Measurements from ENCODE around the gene RNASET2.

Gene RNASET2

GRCh38 chr6:166956444-166957086, at the start of gene RNASET2:
RNASET2 (minus strand) TSS chr6:166956550; CDS start chr6:166956182, 368 bp downstream.
- no peak for TF ChIP-seq CTCF (IDR thresholded peaks at IDR 0.05; ENCODE audit: poor library complexity, severe bottlenecking)
- no peaks in the 10 kb centered on the region for H3K4me1 ChIP-seq (ENCODE audit: insufficient read depth, poor library complexity, severe bottlenecking)
- peak within 1 kb of the TSS; percentile 61 for H3K4me3 ChIP-seq (ENCODE audit: severe bottlenecking)
- no peaks in the 10 kb centered on the region for H3K9me3 ChIP-seq (ENCODE audit: severe bottlenecking)
- DNase-seq (ENCODE audit: low spot score): peak; percentile 93
- no peaks in the 10 kb centered on the region for H3K36me3 ChIP-seq (ENCODE audit: low read depth)
- no peak within 1 kb of the TSS for H3K27ac ChIP-seq (ENCODE audit: poor library complexity, severe bottlenecking)
- no peaks in the 10 kb centered on the region for H3K27me3 ChIP-seq (ENCODE audit: insufficient read depth, poor library complexity, severe bottlenecking)
- peak; percentile 91 for ATAC-seq (ENCODE audit: low read depth)

- ATAC-seq (ENCODE audit: low read depth) (no peak), DNase-seq (ENCODE audit: low spot score) (no peak)
- Histone ChIP-seq H3K9me3 (ENCODE audit: severe bottlenecking) (no peaks in the 10 kb centered on the region), H3K27ac (ENCODE audit: poor library complexity, severe bottlenecking) (no peak overlapping the region), H3K27me3 (ENCODE audit: insufficient read depth, poor library complexity, severe bottlenecking) (no peaks in the 10 kb centered on the region), H3K4me1 (ENCODE audit: insufficient read depth, poor library complexity, severe bottlenecking) (peaks cover 6% of the 10 kb centered on the region), H3K4me3 (ENCODE audit: severe bottlenecking) (no peak overlapping the region), H3K36me3 (ENCODE audit: low read depth) (peaks cover 80% of the 10 kb centered on the region)
- TF ChIP-seq CTCF (IDR thresholded peaks at IDR 0.05; ENCODE audit: poor library complexity, severe bottlenecking): no peak
These were observed 49.2 kb upstream of the RNASET2 start for GRCh38 chr6:167005350-167006159.

- H3K4me1 ChIP-seq (ENCODE audit: insufficient read depth, poor library complexity, severe bottlenecking): peaks cover 11% of the 10 kb centered on the region
- H3K9me3 ChIP-seq (ENCODE audit: severe bottlenecking): no peaks in the 10 kb centered on the region
- H3K4me3 ChIP-seq (ENCODE audit: severe bottlenecking): no peak overlapping the region
- H3K27me3 ChIP-seq (ENCODE audit: insufficient read depth, poor library complexity, severe bottlenecking): no peaks in the 10 kb centered on the region
- DNase-seq (ENCODE audit: low spot score): no peak
- peaks cover 47% of the 10 kb centered on the region for H3K36me3 ChIP-seq (ENCODE audit: low read depth)
- TF ChIP-seq CTCF (IDR thresholded peaks at IDR 0.05; ENCODE audit: poor library complexity, severe bottlenecking): no peak
- H3K27ac ChIP-seq (ENCODE audit: poor library complexity, severe bottlenecking): no peak overlapping the region
- ATAC-seq (ENCODE audit: low read depth): no peak
These were observed 44.4 kb upstream of the RNASET2 start for GRCh38 chr6:167000759-167001158.

GRCh38 chr6:166999884-167000253, 43.5 kb upstream of the RNASET2 start:
- DNase-seq (ENCODE audit: low spot score) (no peak), ATAC-seq (ENCODE audit: low read depth) (no peak)
- no peak for TF ChIP-seq CTCF (IDR thresholded peaks at IDR 0.05; ENCODE audit: poor library complexity, severe bottlenecking)
- no peaks in the 10 kb centered on the region for H3K27me3 ChIP-seq (ENCODE audit: insufficient read depth, poor library complexity, severe bottlenecking)
- H3K4me1 ChIP-seq (ENCODE audit: insufficient read depth, poor library complexity, severe bottlenecking): peaks cover 11% of the 10 kb centered on the region
- peak overlapping the region; percentile 69 for H3K27ac ChIP-seq (ENCODE audit: poor library complexity, severe bottlenecking)
- no peaks in the 10 kb centered on the region for H3K9me3 ChIP-seq (ENCODE audit: severe bottlenecking)
- peaks cover 38% of the 10 kb centered on the region for H3K36me3 ChIP-seq (ENCODE audit: low read depth)
- peak overlapping the region; percentile 81 for H3K4me3 ChIP-seq (ENCODE audit: severe bottlenecking)

All from RWPE2 (cell line).